ENCODE measurements around the gene CLPSL1. TPM values are rescaled to one million over a fixed set of nuclear protein-coding genes. Genes with fewer than 3 reads are reported as not detected.

Gene CLPSL1
- total RNA-seq, 1 experiment from 2014 or later, result not detected

GRCh38 chr6:35795453-35796071, 14.7 kb downstream of the CLPSL1 start:
- no peak for DNase-seq (ENCODE audit: low spot score)

- DNase-seq (ENCODE audit: low spot score), result no peak
Measured at GRCh38 chr6:35796236-35796635, 15.4 kb downstream of the CLPSL1 start.

- no peak for DNase-seq (ENCODE audit: low spot score)
Measured at GRCh38 chr6:35797837-35798526, 17.2 kb downstream of the CLPSL1 start.

- no peak for DNase-seq (ENCODE audit: low spot score)
Measured at GRCh38 chr6:35798706-35799105, 17.9 kb downstream of the CLPSL1 start.

- DNase-seq (ENCODE audit: low spot score), result no peak
Measured at GRCh38 chr6:35801148-35801547, 20.3 kb downstream of the CLPSL1 start.

- DNase-seq (ENCODE audit: low spot score), result no peak
Measured at GRCh38 chr6:35804996-35805736, 24.3 kb downstream of the CLPSL1 start, which contains the start of gene LHFPL5. Gene LHFPL5 (plus strand): TSS chr6:35805352. CDS start chr6:35805671, 319 bp downstream.

- DNase-seq (ENCODE audit: low spot score), result no peak
Measured at GRCh38 chr6:35808688-35809087, 27.9 kb downstream of the CLPSL1 start.

- no peak for DNase-seq (ENCODE audit: low spot score)
Measured at GRCh38 chr6:35809809-35810208, 29.0 kb downstream of the CLPSL1 start.

- DNase-seq (ENCODE audit: low spot score), result peak; percentile 85
Measured at GRCh38 chr6:35810971-35811698, 30.3 kb downstream of the CLPSL1 start.

GRCh38 chr6:35811699-35811995, 30.8 kb downstream of the CLPSL1 start:
- no peak for DNase-seq (ENCODE audit: low spot score)

GRCh38 chr6:35817515-35817914, 36.7 kb downstream of the CLPSL1 start:
- no peak for DNase-seq (ENCODE audit: low spot score)

- no peak for DNase-seq (ENCODE audit: low spot score)
Measured at GRCh38 chr6:35823601-35824000, 42.8 kb downstream of the CLPSL1 start.

GRCh38 chr6:35824552-35825192, 43.9 kb downstream of the CLPSL1 start:
- no peak for DNase-seq (ENCODE audit: low spot score)

- DNase-seq (ENCODE audit: low spot score), result no peak
Measured at GRCh38 chr6:35829306-35829705, 48.5 kb downstream of the CLPSL1 start.

- DNase-seq (ENCODE audit: low spot score), result no peak
Measured at GRCh38 chr6:35831257-35832007, 50.6 kb downstream of the CLPSL1 start.

- DNase-seq (ENCODE audit: low spot score), result no peak
Measured at GRCh38 chr6:35833536-35833935, 52.7 kb downstream of the CLPSL1 start.

Other genes with a start within 250 kb of the CLPSL1 start
- 8.3 TPM in 2 replicates for gene FKBP5, start 92.1 kb upstream of the CLPSL1 start, total RNA-seq (2014; rRNA removed; shearing (Covaris generic))
- gene ARMC12, start 44.0 kb upstream of the CLPSL1 start, total RNA-seq (2014; rRNA removed; shearing (Covaris generic)), result 0.24 and 0.55 TPM in 2 replicates
- gene CLPSL2, start 4.4 kb upstream of the CLPSL1 start, total RNA-seq (2014; rRNA removed; shearing (Covaris generic)), result 4.7 TPM in 1 of 2 replicates, not detected in the other
- gene CLPS, start 16.3 kb downstream of the CLPSL1 start, total RNA-seq (2014; rRNA removed; shearing (Covaris generic)), result not detected in 2 replicates
- not detected in 2 replicates for gene LHFPL5, start 24.3 kb downstream of the CLPSL1 start, total RNA-seq (2014; rRNA removed; shearing (Covaris generic))
- 57.0 and 64.4 TPM in 2 replicates for gene SRPK1, start 140.1 kb downstream of the CLPSL1 start, total RNA-seq (2014; rRNA removed; shearing (Covaris generic))
- not detected in 2 replicates for gene SLC26A8, start 243.6 kb downstream of the CLPSL1 start, total RNA-seq (2014; rRNA removed; shearing (Covaris generic))
- gene MAPK14, start 246.8 kb downstream of the CLPSL1 start, total RNA-seq (2014; rRNA removed; shearing (Covaris generic)), result 41.4 and 50.2 TPM in 2 replicates

All from A172 (cell line).